GM12801 (cell line): Measurements from ENCODE around the gene AGO4.

Experiments
- CTCF ChIP-seq: IDR thresholded peaks from one replicate; pipeline ENCODE4 v1.5.1; 2011; ENCODE audit warnings: control low read depth; ENCODE audit not compliant: insufficient read length; ENCODE audit errors: extremely low read depth

AGO4 gene

GRCh38 chr1:35836734-35837133, 28.9 kb downstream of the AGO4 start:
- TF ChIP-seq CTCF = no peak

GRCh38 chr1:35838693-35839245, 31.0 kb downstream of the AGO4 start:
- TF ChIP-seq CTCF = no peak

DNA sequence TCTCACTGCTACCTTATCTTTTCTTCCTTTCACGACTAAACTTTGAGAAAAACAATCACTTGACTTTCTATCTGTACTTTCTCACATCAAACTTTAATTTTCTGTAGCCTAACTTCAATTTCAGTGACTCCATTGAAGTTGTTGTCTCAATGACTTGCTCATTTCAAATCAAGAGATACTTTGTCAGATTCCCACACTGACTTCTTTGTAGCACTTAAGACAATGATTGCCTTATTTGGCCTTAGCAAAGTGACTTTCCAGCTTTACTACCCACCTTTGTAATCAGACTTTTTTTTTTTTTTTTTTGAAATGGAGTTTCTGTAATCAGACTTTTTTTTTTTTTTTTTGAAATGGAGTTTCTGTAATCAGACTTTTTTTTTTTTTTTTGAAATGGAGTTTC, 37.0 kb downstream of the AGO4 start:
- TF ChIP-seq CTCF = no peak

DNA sequence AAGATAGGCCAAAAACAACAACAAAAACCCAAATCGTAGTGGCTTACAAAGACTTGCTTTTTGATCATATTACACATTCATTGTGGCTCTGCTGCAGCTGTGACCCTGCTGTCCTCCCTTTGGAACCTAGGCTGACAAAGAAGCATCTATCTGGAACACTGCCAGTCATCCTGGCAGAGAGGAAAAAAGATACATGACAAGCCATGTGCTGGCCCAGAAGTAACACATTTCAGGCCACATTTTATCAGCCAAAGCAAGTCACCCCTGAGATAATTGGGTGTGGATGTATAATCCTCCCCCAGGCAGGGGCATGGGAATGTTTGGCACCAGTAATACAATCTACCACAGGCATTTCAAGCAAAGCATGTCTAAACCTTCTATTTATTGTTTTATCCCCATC, 38.0 kb downstream of the AGO4 start:
- no peak for TF ChIP-seq CTCF

DNA sequence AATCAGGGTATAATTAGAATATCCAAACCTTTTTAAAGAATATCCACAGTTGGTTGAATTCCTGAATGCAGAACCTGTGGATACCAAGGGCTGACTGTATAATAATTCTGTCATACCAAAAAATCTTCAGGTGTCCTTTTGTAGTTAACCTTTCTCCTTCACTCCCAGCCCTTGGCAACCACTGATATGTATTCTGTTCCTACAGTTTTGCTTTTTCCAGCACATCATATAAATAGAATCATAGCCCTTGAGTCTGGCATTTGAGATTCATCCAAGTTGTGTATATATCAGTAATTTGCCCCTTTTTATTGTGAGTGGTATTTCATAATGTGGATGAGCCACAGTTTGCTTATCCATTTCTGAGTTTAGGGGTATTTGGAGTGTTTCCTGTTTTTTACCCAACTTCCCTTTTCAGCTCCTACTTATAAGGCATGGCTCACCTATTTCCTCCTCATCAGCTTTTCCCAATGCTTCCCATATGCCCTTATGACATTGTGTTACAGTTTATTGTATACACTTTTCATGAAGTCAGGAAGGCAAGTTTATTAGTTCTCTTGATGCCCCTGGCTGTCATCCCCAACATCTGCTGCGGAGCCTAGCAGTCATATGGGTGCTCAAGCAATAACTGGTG, 40.2 kb downstream of the AGO4 start:
- no peak for TF ChIP-seq CTCF

DNA sequence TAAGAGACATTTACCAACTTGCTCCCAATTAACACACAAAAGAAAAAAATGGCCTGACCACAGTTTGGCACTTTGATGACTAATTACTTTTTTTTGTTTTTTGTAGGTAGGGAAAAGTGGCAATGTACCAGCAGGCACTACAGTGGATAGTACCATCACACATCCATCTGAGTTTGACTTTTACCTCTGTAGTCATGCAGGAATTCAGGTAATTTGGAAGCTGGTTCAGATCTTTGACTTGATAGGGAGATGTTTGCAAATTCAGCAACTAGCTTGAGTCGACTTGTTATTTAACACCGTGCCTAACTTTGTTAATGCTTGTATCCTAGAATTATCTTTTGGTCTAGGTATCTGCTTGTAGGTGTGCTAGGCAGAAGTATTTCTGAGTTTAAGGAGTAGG, 42.2 kb downstream of the AGO4 start:
- TF ChIP-seq CTCF = no peak

DNA sequence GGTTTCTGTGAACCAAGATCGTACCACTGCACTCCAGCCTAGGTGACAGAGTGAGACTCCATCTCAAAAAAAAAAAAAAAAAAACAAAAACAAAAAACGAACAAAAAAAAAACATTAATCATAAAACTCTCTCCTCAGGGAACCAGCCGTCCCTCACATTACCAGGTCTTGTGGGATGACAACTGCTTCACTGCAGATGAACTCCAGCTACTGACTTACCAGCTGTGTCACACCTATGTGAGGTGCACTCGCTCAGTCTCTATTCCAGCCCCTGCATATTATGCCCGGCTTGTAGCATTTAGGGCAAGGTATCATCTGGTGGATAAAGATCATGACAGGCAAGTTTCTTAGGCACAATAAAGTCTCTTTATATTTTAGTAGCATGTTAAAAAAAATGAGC, 42.9 kb downstream of the AGO4 start:
- TF ChIP-seq CTCF = no peak
